Activated naive CD8-positive, alpha-beta T cell treated with anti-CD3 and anti-CD28 coated beads for 36 hours (primary cell): Measurements from ENCODE around the gene COPS7A. TPM values are rescaled to one million over a fixed set of nuclear protein-coding genes. Genes with fewer than 3 reads are reported as not detected.

Experiments used
- DNase-seq: peaks from one replicate; pipeline ENCODE4 v3.0.0; 2021
- H3K27ac Mint-ChIP-seq: one replicate; pipeline ENCODE4 v1.8.0; 2022; ENCODE audit warnings: mild to moderate bottlenecking, moderate library complexity, mixed read lengths
- H3K27me3 Mint-ChIP-seq: one replicate; pipeline ENCODE4 v1.8.0; 2022; ENCODE audit warnings: mild to moderate bottlenecking, mixed read lengths
- H3K36me3 Mint-ChIP-seq: one replicate; pipeline ENCODE4 v1.8.0; 2021; ENCODE audit warnings: mild to moderate bottlenecking, mixed read lengths
- H3K4me1 Mint-ChIP-seq: one replicate; pipeline ENCODE4 v1.8.0; 2021; ENCODE audit warnings: mixed read lengths
- H3K4me3 Mint-ChIP-seq: one replicate; pipeline ENCODE4 v1.8.0; 2022; ENCODE audit warnings: mild to moderate bottlenecking, moderate library complexity, mixed read lengths
- H3K9me3 Mint-ChIP-seq: one replicate; pipeline ENCODE4 v1.8.0; 2022; ENCODE audit warnings: mixed read lengths
- total RNA-seq, 2 experiments: library from RNA; stranded (reverse); gene quantifications; one replicate each; pipeline ENCODE4 v1.2.3, GENCODE V29; 2021

The COPS7A gene
- 10 to 100 TPM; 37.1 to 41.6 TPM for total RNA-seq

GRCh38 chr12:6723607-6724408 is at the start of gene COPS7A:
Gene COPS7A (plus strand): TSS chr12:6724046. CDS start chr12:6724657, 611 bp downstream.
- Mint-ChIP-seq H3K9me3 (no peaks in the 10 kb centered on the region), H3K27ac (peak within 1 kb of the TSS; percentile 95), H3K36me3 (peaks cover 9% of the 10 kb centered on the region), H3K4me3 (peak within 1 kb of the TSS; percentile 90), H3K4me1 (peaks cover 18% of the 10 kb centered on the region), H3K27me3 (no peaks in the 10 kb centered on the region)
- DNase-seq = peak; percentile 97

GRCh38 chr12:6676962-6677361 is 46.9 kb upstream of the COPS7A start:
- H3K9me3 Mint-ChIP-seq = no peaks in the 10 kb centered on the region
- no peaks in the 10 kb centered on the region for H3K27me3 Mint-ChIP-seq
- H3K27ac Mint-ChIP-seq = no peak overlapping the region
- no peak overlapping the region for H3K4me3 Mint-ChIP-seq
- H3K4me1 Mint-ChIP-seq = peaks cover 3% of the 10 kb centered on the region
- DNase-seq = no peak
- peaks cover 36% of the 10 kb centered on the region for H3K36me3 Mint-ChIP-seq

DNA sequence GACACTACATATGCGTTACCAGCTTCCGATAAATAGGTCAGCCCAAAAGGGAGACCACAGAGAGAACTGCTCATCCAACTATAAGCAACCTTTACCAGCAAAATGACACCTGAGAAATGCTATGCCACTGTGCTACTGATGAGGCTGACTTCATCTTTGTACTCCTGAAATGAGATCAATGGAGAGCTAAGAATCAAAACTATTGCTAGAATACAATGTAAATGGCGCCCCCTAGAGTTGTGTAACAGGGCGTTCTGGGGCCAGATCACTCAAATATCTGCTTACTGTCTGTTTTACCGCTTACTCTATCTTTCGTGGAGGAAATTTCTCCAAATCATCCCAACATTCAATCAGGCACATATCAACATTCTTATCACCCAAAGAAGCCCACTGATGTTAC is 39.2 kb upstream of the COPS7A start:
- peaks cover 40% of the 10 kb centered on the region for H3K4me1 Mint-ChIP-seq
- DNase-seq = peak; percentile 33
- no peak overlapping the region for H3K4me3 Mint-ChIP-seq
- H3K36me3 Mint-ChIP-seq = peaks cover 34% of the 10 kb centered on the region
- H3K9me3 Mint-ChIP-seq = no peaks in the 10 kb centered on the region
- H3K27me3 Mint-ChIP-seq = no peaks in the 10 kb centered on the region
- peak overlapping the region; percentile 16 for H3K27ac Mint-ChIP-seq

GRCh38 chr12:6685814-6686213 is 38.0 kb upstream of the COPS7A start:
- Mint-ChIP-seq H3K27me3 (no peaks in the 10 kb centered on the region), H3K27ac (peak overlapping the region; percentile 10), H3K4me1 (peaks cover 42% of the 10 kb centered on the region), H3K4me3 (peak overlapping the region; percentile 98), H3K36me3 (peaks cover 34% of the 10 kb centered on the region), H3K9me3 (no peaks in the 10 kb centered on the region)
- DNase-seq = no peak

- H3K4me1 Mint-ChIP-seq = peaks cover 38% of the 10 kb centered on the region
- peaks cover 28% of the 10 kb centered on the region for H3K36me3 Mint-ChIP-seq
- DNase-seq = peak; percentile 44
- no peaks in the 10 kb centered on the region for H3K9me3 Mint-ChIP-seq
- H3K27ac Mint-ChIP-seq = peak overlapping the region; percentile 95
- peak overlapping the region; percentile 98 for H3K4me3 Mint-ChIP-seq
- H3K27me3 Mint-ChIP-seq = no peaks in the 10 kb centered on the region
These were observed 35.3 kb upstream of the COPS7A start for GRCh38 chr12:6688543-6688998.

- no peaks in the 10 kb centered on the region for H3K9me3 Mint-ChIP-seq
- peak within 1 kb of the TSS; percentile 98 for H3K4me3 Mint-ChIP-seq
- H3K4me1 Mint-ChIP-seq = peaks cover 38% of the 10 kb centered on the region
- DNase-seq = peak; percentile 94
- peaks cover 27% of the 10 kb centered on the region for H3K36me3 Mint-ChIP-seq
- H3K27ac Mint-ChIP-seq = peak within 1 kb of the TSS; percentile 95
- no peaks in the 10 kb centered on the region for H3K27me3 Mint-ChIP-seq
These were observed 34.6 kb upstream of the COPS7A start, which contains the start of gene ZNF384 for GRCh38 chr12:6688999-6689882. Gene ZNF384 (minus strand): TSS chr12:6689375. CDS start chr12:6679520, 9,855 bp downstream.

DNA sequence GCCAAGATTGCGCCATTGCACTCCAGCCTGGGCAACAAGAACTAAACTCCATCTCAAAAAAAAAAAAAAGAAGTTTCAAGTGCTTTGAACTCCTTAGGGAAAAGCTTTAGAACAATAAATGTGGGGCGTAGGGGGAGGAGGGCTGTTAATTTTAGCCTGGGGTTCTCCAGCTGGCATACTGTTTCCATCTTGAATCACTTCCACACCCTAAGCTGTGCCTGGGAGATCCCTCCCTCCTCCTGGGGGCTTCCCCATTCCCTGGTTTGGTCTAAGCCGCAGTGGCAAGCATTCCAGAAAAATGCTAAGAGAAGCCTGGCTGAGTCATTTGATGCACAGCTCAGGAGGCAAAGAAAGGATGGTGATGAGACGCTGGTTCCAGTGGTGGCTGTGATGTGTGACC is 32.4 kb upstream of the COPS7A start:
- Mint-ChIP-seq H3K4me3 (no peak overlapping the region), H3K27ac (no peak overlapping the region), H3K4me1 (peaks cover 25% of the 10 kb centered on the region), H3K36me3 (peaks cover 13% of the 10 kb centered on the region), H3K27me3 (no peaks in the 10 kb centered on the region), H3K9me3 (no peaks in the 10 kb centered on the region)
- DNase-seq = no peak

DNA sequence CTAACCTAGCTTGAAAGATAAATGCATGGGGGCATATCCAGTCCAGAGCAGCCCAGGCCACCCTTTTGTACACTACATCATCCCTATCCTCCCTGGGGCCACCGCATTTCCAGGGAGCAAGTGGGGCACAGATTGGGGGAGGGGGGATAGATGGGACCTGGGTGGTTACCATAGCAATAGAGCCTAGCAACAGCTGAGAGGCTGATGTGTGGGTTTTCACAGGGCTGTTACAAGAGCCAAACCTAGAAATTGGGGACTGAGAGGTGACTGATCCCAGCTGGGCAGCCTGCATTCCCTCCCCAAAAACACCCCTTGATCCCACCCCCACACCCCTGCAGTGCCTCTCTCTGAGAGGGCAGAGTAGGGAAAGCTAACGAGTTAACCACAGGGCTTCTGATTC is 31.0 kb upstream of the COPS7A start:
- H3K36me3 Mint-ChIP-seq = peaks cover 3% of the 10 kb centered on the region
- DNase-seq = no peak
- H3K4me1 Mint-ChIP-seq = peaks cover 13% of the 10 kb centered on the region
- no peaks in the 10 kb centered on the region for H3K27me3 Mint-ChIP-seq
- H3K27ac Mint-ChIP-seq = no peak overlapping the region
- no peak overlapping the region for H3K4me3 Mint-ChIP-seq
- no peaks in the 10 kb centered on the region for H3K9me3 Mint-ChIP-seq

DNA sequence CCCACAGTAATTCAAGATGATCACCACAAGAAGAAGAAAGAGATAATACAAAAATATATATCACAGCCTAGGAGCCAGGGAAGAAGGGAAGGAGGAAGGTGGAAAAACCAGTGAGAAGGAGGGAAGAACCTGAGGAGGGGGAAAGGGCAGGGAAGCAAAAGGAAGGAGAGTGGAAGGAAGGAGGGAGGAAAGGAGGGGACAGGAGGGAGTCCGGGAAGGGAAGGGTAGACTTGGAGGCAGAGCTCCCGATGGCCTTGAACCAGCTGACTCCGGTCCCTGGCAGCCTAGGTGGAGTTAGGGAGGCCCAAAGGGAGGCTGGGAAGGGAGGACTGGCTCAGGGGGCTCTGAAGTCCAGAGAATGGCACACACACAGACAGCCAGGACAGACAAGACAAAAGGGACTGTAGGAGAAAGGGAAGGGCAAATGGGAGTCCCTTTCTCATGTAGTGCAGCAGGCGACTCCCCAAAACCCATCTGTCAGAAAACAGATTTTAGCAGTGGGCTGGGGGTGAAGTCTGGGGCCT is 30.0 kb upstream of the COPS7A start:
- Mint-ChIP-seq H3K9me3 (no peaks in the 10 kb centered on the region), H3K4me3 (no peak overlapping the region), H3K27ac (no peak overlapping the region), H3K4me1 (peaks cover 9% of the 10 kb centered on the region), H3K27me3 (peaks cover 7% of the 10 kb centered on the region), H3K36me3 (no peaks in the 10 kb centered on the region)
- no peak for DNase-seq

GRCh38 chr12:6694701-6695100 is 29.1 kb upstream of the COPS7A start:
- H3K27ac Mint-ChIP-seq = no peak overlapping the region

GRCh38 chr12:6695313-6696045 is 28.4 kb upstream of the COPS7A start:
- no peak for DNase-seq
- Mint-ChIP-seq H3K27me3 (peaks cover 17% of the 10 kb centered on the region), H3K4me1 (peaks cover 12% of the 10 kb centered on the region), H3K36me3 (no peaks in the 10 kb centered on the region), H3K4me3 (no peak overlapping the region), H3K9me3 (no peaks in the 10 kb centered on the region), H3K27ac (no peak overlapping the region)

More at GRCh38 chr12:6694701-6695100, 29.1 kb upstream of the COPS7A start:
- Mint-ChIP-seq H3K9me3 (no peaks in the 10 kb centered on the region), H3K36me3 (no peaks in the 10 kb centered on the region), H3K4me1 (peaks cover 14% of the 10 kb centered on the region), H3K27me3 (peaks cover 15% of the 10 kb centered on the region), H3K4me3 (no peak overlapping the region)
- DNase-seq = no peak

DNA sequence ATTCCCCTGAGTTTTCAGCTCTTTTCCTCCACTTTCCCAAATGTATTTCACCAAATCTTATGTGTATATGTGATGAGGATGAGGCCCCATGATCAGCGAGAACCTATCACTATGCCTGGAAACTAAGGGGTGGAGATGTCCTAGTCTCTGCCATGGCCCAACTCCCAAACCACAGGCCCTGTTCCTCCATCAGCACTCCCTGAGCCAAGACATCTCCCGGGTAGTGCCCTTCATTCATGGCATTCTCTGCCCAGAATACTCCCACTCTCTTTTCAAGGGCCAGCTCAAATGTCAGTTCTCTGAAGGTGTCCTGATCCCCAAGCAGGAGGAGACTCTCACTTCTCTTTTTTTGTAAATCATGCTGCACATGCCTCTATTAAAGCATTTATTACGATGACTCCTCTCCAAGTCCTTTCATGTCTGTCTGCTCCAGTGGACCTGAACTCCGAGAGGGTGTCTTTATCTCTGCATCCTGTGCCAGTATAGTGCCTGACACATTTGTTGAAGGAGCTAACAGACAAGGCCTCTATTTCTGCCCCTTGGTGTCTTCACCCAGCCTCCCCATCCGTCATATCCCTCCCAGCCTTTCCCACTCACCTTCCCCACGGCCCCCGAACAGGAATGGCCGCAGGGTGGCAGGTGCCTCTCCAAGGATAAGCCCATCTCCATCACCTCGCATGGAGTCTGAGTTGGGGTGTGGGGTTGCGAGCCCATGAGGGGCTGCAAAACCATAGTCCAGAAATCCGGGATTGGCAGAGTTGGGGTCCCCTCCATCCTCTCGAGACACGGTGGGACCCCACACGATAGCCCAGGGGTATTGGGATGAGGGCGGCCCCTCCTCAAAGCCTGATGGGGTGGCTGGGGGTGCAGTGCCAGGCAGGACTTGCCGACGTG is 26.9 kb upstream of the COPS7A start:
- peaks cover 8% of the 10 kb centered on the region for H3K4me1 Mint-ChIP-seq
- peaks cover 30% of the 10 kb centered on the region for H3K27me3 Mint-ChIP-seq
- H3K27ac Mint-ChIP-seq = no peak overlapping the region
- no peak for DNase-seq
- no peak overlapping the region for H3K4me3 Mint-ChIP-seq
- H3K36me3 Mint-ChIP-seq = no peaks in the 10 kb centered on the region
- no peaks in the 10 kb centered on the region for H3K9me3 Mint-ChIP-seq

DNA sequence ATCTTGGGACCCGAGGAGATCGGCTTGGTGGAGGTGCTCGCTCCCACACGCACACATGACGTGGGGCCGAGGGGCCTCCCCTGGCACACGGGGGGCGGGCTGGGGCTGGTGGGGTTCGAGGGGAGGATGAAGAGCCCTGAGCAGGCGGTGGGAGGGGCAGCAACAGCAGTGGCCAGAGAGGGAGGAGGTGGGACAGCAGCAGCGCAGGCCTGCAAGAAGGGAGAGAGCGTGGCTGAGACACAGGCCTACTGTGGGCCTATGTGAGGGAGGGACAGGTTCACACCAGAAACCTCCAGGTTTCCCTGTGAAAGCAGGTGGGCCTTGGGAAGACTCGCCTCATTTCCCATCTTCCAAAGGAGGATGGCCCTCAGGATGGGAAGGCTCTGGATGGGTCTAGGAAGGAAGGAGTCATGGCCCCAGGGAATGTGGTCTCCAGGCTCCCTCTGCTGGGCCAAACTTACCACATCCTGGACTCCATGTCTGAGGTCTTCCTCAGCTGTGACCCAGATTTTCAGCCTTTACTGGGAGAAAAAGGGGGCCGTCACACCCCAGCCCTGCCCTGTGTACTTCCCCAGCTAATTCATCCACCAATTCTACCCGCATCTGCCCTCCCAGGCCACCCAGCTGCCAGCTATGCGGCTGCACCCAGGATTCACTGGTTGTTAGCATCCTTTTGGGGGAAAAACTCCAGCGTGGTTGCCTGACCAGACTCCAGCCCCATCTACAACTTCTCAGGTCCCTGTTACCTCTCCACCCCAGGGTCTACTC is 26.1 kb upstream of the COPS7A start:
- DNase-seq = no peak
- Mint-ChIP-seq H3K4me3 (no peak overlapping the region), H3K4me1 (peaks cover 6% of the 10 kb centered on the region), H3K27me3 (peaks cover 38% of the 10 kb centered on the region), H3K27ac (no peak overlapping the region), H3K9me3 (no peaks in the 10 kb centered on the region), H3K36me3 (no peaks in the 10 kb centered on the region)
